SH-SY5Y (cell line): ENCODE measurements around the gene SOX6.

Source experiments
- GATA2 ChIP-seq: IDR thresholded peaks from 2 replicates; pipeline ENCODE4 v1.6.1; 2011; ENCODE audit warnings: mild to moderate bottlenecking, low read depth, low read length
- GATA3 ChIP-seq: IDR thresholded peaks from 2 replicates; pipeline ENCODE4 v1.6.1; 2011; ENCODE audit warnings: low read depth, mild to moderate bottlenecking, low read length, moderate library complexity

Gene SOX6

DNA sequence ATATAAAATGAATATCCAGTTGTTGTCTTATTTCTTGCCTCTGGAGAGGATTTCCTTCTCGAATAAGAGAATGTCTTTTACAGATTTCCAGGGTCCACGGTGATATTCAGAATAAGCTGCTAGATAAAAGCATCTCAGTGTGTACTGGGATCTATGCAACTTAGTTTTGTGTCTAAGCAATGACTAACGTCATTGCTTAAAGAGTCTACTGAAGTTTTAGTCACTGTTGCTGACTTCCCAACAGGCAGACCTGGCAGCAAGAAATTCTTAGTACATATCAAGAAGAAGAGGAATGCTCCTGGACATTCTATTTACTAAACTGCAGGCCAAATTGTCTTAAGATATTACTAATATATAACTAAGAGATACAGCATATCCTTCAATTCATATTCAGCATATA is 70.3 kb downstream of the SOX6 start:
- no peak for TF ChIP-seq GATA3
- TF ChIP-seq GATA2, result no peak

DNA sequence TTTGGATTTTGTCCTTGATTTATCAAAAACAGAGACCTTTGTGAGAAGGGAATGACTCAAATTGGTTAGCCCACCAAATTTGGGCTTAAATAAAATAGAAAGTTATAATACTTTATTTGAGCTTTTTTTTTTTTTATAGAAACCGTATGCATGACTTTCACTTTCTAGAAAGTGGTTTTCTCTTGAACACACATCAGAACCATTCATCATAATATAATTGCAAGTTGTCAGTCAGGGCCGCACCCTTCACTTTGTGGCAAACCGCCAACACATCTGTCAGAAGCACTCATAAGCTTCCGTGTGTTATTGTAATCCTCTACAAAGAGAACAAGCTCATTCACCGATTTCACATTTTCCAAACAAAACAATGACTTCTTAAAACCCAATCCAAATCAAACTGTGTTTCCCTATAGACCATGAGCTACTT is 76.1 kb downstream of the SOX6 start:
- TF ChIP-seq GATA3 (no peak), GATA2 (no peak)

DNA sequence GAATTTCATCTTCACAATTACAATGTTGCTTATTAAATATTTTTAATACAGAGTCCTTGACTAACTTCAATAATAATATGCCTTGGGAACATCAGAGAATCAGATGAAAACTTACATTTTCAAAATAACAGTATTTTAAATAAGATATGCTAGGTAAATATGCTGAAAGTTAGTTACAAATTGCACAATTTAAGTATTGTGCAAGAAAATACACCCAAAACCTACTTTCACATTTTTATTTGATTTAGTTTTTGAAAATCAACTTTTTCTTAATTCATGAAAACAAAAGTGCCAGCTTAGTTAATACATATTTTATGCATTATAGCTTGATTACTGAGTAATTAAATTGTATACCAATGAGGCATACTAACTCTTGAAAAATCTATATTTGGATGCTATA is 76.8 kb downstream of the SOX6 start:
- no peak for TF ChIP-seq GATA2
- no peak for TF ChIP-seq GATA3

DNA sequence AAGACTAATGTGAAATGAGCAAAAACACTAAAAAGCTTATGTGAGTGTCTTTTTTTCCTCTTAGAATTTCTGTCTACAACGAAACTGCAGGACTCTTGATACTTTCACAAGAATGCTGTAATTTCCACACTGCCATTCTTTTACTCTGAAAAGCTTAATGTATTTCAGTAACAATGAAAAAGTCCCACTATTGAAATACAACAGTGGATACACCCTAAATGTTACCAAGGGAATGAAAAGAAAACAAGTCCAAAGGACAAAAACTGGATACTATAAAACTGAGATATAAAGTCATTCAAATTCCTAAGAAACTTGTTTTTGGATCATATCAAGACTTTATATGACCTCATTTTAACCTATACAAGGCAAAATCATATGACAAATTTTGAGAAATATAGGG is 77.4 kb downstream of the SOX6 start:
- TF ChIP-seq GATA3, result no peak
- no peak for TF ChIP-seq GATA2

DNA sequence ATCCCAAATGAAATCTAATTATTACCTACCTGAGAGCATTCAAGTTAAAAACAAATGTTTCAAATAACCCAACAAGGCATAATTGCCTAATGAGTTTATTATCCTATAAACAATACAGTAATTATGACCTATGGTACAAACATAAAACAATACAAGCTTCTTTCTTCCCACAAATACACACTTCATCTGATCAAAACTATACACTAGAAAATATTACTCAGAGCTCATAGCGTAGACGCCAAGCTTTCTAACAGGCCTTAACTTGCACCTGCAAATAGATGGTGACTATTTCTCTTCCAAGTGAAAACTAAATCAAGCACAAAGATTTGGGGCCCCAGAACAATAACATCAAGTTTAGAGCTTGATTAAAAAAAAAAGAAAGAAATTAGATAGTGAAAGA is 78.1 kb downstream of the SOX6 start:
- TF ChIP-seq GATA2 (no peak), GATA3 (no peak)

DNA sequence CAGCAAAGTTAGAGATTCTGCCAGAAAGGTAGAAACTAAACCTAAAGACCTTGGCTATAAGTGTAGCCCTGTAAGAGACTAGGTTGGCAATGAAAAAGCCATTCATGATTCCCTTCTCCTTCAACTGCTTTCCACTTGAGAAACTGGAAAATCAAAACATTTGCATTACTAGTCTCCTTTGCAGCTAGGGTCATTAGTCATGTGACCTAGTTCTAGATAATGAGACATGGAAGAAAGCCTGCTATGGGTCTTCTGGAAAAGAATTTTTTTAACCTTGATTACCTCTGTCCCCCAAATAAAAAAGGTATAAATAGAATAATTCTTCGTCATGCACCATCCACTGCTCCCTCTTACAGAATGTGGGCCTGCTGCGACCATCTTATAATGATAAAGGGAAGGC is 80.1 kb downstream of the SOX6 start:
- TF ChIP-seq GATA3 (no peak), GATA2 (no peak)

DNA sequence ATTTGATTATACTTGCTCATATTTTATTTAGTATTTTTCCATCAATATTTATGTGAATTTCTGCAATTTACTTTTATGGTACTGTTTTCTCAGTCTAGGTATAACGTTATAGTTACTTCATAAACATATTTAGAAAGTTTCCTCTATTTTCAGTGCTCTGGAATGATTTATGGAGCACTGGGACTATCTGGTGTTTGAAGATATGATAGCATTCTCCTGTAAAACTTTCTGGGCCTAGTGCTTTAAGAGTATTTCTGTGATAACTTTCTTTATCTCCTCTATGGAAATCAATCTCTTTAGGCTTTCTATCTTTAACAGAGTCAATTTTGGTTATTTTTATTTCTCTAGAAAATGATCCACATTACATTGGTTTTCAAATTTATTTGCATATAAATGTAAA is 85.1 kb downstream of the SOX6 start:
- TF ChIP-seq GATA3, result no peak

DNA sequence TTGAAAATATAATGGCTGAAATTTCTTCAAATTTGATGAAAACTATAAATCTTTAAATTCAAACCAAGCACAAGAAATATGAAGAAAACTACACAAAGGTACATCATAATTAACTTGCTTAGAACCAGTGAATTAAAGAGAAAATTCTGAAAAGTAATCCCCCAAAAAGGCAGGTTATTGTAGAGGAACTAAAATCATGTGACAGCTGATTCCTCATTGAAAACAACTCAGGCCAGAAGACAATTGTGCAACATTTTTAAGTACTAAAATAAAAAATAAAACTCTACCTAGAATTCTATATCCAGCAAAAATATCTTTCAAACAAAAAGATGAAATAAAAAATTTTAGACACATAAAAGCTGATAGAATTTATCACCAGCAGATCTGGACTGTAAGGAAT is 90.3 kb downstream of the SOX6 start:
- no peak for TF ChIP-seq GATA3
- no peak for TF ChIP-seq GATA2

DNA sequence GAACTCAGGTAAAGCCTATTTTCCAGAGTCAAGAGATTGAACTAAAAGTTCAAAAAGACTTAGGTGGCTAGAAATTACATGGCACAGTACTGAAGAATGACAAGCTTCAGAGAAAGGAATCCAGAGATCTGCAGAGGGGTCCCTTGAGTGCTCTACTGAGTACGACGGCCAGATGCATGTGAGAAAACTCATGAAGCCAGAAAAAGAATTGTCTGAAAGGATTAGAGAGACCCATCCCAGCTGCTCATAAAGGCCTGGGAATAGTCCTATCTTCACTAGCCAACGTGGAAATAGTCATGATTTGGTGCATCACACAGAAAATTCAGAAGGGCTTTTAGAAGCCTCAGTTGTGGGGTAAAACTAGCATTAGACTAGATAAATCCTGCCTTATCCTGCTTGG is 91.3 kb downstream of the SOX6 start:
- TF ChIP-seq GATA3 (no peak), GATA2 (no peak)

DNA sequence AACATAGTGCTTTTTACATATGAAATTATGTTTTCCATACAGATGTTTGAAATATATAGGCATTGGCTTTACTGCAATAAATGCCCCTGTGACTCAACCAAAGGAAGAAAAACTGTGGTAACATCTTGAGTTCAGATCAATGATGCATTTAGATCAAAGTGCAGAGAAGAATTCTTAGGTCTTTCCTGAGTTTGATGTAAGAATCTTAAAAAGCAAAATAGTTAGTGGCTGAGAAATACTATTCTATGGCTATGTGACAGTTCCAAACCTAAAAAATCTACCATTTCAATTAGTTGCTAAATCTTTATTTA is 93.7 kb downstream of the SOX6 start:
- TF ChIP-seq GATA2 (no peak), GATA3 (no peak)

DNA sequence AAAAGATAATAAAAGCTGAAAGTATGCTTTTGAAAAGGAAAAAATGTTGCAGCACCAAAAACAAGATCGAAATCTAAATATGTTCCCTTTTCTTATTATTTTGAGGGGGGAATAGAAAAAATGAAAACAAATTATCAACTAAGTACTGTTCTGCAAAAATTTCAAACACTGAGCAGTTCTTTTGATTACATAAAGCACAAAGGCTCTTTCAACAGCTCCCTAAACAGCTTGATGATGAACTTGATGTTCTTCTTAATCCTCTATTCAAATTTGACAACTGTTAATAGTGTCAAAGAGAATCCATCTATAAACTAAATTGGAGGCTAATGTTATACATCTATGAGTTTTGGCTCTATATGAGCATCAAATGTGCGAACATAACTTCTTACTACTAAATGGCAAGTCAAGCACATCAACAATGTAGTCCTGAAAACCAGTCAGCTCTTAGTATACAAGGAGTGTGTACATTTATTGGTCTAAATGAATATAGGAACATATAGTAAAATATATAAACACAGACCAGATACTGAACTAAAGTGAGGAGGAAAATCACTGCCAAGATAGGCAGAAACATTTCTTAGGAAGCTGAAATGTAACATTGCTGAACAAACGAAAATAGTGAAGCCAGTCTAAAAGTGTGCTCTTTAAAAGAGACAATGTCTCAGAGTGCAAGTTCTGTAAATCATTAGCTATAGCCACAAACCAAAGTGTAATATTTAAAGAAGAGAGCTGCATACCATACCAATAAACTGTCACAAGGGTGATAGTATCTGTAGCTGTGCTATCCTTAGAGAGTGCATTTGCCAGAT is 94.3 kb downstream of the SOX6 start:
- TF ChIP-seq GATA3, result no peak
- TF ChIP-seq GATA2, result no peak

DNA sequence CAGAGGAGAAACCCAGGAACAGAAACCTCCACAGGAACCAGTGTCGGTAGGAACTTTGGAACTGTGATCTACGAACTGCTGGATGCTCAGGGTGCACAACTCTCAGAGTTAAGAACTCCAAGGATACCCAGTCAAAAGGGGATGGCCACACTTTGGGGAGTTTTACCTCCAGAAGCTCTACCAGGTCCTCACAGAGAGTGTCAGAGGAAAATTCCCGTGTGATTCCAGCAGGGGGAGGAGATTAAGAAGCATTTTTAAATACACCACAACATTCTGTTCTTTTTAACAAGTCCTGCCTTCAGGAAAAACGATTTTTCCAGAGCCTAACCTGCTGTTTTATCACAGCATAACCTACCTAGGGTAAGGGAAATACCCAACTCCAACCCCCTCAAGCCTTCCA is 104.0 kb downstream of the SOX6 start:
- TF ChIP-seq GATA2 (no peak), GATA3 (no peak)

DNA sequence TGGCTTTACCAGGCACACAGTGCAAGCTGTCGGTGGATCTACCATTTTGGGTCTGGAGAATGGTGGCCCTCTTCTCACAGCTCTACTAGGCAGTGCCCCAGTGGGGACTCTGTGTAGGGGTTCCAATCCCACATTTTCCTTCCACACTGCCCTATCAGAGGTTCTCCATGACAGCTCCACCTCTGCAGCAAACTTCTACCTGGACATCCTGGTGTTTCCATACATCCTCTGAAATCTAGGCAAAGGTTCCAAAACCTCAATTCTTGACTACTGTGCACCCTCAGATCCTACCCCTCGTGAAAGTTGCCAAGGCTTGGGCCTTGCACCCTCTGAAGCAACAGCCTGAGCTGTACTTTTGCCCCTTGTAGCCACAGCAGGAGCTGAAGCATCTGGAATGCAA is 108.1 kb downstream of the SOX6 start:
- no peak for TF ChIP-seq GATA2
- TF ChIP-seq GATA3, result no peak

DNA sequence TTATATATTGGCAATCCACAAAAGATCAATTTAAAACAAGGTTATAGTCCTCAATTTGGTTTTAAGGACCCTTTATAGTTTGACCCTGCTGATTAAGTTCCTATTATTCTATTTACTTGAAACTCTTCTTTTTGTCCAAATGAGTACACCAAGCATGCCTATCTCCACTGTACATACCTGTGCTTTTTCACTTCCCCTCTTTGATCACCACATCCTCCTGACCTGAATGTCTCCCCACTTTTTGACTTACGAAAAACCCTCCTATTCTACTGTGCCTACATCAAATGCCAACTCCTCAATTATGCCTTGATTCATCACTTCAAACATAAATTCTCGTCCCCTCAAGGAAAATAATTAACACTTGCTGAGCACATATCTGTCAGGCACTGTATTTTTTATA is 113.5 kb downstream of the SOX6 start:
- TF ChIP-seq GATA3, result no peak

DNA sequence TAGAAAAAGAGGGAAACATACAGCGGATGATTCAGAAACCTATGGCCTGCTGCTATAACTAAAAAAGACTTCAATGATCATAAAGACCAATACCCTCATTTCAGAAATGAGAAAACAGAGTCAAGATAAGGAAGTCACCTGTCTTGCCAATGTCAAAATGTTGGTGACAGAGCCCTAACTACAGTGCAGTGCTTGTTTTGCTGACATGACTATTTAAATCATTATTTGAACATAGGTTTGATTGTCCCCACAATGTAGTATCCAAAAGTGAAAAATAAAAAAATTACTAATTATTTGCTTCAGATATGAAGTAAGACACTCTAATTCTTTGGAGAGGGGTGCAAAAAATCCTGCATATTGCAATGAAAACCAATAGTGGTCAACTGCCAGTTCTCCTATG is 115.7 kb downstream of the SOX6 start:
- no peak for TF ChIP-seq GATA3
- TF ChIP-seq GATA2, result no peak
